ENCODE data around the gene EVA1A.

DNA sequence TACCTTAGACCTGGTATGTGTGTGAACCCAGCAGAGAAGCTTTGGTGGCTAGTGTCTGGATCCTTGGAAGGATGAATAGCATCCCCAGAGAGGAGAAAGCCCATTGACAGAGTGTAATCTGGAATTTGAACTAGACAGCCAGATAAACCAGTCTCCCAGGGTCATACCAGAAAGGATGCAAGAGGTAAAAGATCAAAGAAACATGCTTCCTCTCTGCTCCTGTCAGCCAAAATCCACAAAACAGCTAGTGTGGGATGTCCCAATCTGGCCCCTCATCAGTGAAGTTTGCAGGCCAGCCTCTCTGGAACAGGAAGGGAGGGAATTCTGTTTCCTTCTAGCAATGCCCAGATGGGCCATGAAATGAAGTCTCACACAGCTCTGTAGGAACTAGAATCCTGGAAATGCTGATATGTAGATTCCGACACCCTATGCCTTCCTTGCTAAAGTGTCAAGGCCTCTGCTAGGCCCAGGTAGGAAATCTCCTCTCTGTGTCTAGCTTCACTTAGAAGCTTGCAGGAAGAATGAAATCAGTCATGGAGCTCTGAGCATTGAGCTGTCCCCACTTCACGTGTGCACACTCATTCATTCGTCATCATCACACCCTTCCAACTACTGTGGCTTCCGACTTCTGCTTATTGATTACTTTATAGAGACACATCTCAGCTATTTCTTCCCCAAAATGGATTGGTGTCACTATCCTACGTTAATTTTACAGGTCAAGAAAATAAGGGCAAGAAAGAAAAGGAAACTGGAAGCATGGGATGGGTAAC lies 38.0 kb downstream of the EVA1A start:
- TF ChIP-seq, protein P1, sequence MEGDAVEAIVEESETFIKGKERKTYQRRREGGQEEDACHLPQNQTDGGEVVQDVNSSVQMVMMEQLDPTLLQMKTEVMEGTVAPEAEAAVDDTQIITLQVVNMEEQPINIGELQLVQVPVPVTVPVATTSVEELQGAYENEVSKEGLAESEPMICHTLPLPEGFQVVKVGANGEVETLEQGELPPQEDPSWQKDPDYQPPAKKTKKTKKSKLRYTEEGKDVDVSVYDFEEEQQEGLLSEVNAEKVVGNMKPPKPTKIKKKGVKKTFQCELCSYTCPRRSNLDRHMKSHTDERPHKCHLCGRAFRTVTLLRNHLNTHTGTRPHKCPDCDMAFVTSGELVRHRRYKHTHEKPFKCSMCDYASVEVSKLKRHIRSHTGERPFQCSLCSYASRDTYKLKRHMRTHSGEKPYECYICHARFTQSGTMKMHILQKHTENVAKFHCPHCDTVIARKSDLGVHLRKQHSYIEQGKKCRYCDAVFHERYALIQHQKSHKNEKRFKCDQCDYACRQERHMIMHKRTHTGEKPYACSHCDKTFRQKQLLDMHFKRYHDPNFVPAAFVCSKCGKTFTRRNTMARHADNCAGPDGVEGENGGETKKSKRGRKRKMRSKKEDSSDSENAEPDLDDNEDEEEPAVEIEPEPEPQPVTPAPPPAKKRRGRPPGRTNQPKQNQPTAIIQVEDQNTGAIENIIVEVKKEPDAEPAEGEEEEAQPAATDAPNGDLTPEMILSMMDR (IDR thresholded peaks at IDR 0.05; ENCODE audit: insufficient read depth, low read depth, low read length): no peak
- no peak for TF ChIP-seq EZH2 (IDR thresholded peaks at IDR 0.05; ENCODE audit: insufficient read depth, low read length)
